ENCODE data around the gene TBX4. TPM values are rescaled to one million over a fixed set of nuclear protein-coding genes. Genes with fewer than 3 reads are reported as not detected.

The TBX4 gene
- total RNA-seq, 1 experiment from 2014 or later = not detected

DNA sequence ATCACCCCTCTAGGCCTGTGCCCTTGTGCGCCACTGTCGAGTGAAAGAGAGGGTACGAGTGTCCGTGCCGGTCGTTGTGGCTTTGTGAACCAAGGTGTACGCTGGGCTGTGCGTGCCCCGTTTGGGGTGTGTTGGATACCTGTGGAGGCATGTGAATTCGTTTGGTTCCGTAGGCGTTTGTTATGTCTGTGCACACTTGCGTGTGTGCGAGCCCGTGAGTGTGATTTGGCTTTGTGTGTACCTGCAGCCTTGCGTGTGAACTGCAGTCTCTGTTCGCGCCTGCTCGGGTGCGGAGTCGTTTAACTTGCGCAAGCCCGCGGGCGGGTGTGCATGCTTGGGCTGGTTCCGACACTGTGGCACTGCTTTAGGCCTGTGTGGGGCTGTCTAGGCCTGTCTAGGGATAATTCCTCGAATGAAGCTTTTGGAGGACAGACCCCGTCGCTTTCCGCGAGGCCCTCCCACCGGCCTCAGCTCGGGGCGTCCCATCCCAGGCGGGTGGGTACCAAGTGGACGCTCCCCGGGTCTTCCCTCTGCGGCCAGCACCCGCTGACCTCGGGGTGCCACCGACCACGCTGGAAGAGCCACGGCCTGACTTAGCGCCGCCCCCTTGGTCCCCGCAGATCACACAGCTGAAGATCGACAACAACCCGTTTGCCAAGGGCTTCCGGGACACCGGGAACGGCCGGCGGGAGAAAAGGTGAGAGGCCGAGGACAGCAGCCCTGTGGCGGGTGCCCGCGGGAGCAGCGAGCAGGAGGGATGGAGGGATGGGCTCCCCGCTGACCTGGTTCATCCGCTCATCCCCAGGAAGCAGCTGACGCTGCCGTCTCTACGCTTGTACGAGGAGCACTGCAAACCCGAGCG lies 48.2 kb upstream of the TBX4 start:
- Histone ChIP-seq H3K4me3 (ENCODE audit: low read length) (no peak overlapping the region), H3K9me3 (ENCODE audit: low read length) (no peaks in the 10 kb centered on the region), H3K27ac (ENCODE audit: low read length) (no peak overlapping the region), H3K4me2 (ENCODE audit: low read length) (no peak overlapping the region), H3K36me3 (ENCODE audit: low read depth, low read length) (no peaks in the 10 kb centered on the region), H3K79me2 (ENCODE audit: low read length) (peaks cover 16% of the 10 kb centered on the region), H3K27me3 (ENCODE audit: low read length) (no peaks in the 10 kb centered on the region), H3K4me1 (ENCODE audit: insufficient read depth, low read length) (peaks cover 14% of the 10 kb centered on the region), H4K20me1 (ENCODE audit: low read length) (no peaks in the 10 kb centered on the region), H3K9me2 (replicated peaks; ENCODE audit: low read length) (no peaks in the 10 kb centered on the region), H3K9ac (ENCODE audit: low read length) (no peak overlapping the region), H2AFZ (ENCODE audit: low read length) (no peak overlapping the region), H3F3A (ENCODE audit: low read length, unreplicated experiment) (no peaks in the 10 kb centered on the region)
- POLR2A ChIA-PET (ENCODE audit: unreplicated experiment) = no interaction called here
- DNase-seq (no peak), ATAC-seq (no peak)
- CTCF ChIA-PET = no interaction called here
- TF ChIP-seq, protein P1, sequence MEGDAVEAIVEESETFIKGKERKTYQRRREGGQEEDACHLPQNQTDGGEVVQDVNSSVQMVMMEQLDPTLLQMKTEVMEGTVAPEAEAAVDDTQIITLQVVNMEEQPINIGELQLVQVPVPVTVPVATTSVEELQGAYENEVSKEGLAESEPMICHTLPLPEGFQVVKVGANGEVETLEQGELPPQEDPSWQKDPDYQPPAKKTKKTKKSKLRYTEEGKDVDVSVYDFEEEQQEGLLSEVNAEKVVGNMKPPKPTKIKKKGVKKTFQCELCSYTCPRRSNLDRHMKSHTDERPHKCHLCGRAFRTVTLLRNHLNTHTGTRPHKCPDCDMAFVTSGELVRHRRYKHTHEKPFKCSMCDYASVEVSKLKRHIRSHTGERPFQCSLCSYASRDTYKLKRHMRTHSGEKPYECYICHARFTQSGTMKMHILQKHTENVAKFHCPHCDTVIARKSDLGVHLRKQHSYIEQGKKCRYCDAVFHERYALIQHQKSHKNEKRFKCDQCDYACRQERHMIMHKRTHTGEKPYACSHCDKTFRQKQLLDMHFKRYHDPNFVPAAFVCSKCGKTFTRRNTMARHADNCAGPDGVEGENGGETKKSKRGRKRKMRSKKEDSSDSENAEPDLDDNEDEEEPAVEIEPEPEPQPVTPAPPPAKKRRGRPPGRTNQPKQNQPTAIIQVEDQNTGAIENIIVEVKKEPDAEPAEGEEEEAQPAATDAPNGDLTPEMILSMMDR (conservative IDR thresholded peaks at IDR 0.05; ENCODE audit: low read depth, low read length) = no peak
- TF ChIP-seq EZH2 (IDR thresholded peaks at IDR 0.05; ENCODE audit: low read length, unreplicated experiment) (no peak), EZH2phosphoT487 (IDR thresholded peaks at IDR 0.05; ENCODE audit: borderline replicate concordance, low read length) (no peak)
- intact Hi-C loops (cut with micrococcal nuclease) = no loop called here
- no TSS peak for BruUV-seq (replicated peaks)

DNA sequence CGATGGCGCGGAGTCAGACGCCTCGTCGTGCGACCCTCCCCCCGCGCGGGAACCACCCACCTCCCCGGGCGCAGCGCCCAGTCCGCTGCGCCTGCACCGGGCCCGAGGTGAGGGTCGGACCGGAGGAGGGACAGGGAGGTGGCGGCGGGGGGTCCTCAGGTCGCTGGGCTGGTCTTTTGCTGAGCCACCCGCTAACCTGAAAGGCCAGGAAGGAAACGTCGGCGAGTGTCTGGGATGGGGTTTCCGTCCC lies 47.6 kb upstream of the TBX4 start:
- no peak overlapping the region for H3K27ac ChIP-seq (ENCODE audit: low read length)
- H3K4me3 ChIP-seq (ENCODE audit: low read length) = no peak overlapping the region
- no peaks in the 10 kb centered on the region for H3K9me2 ChIP-seq (replicated peaks; ENCODE audit: low read length)
- no peak overlapping the region for H3K4me2 ChIP-seq (ENCODE audit: low read length)
- no peak overlapping the region for H3K9ac ChIP-seq (ENCODE audit: low read length)
- H3K9me3 ChIP-seq (ENCODE audit: low read length) = no peaks in the 10 kb centered on the region
- H2AFZ ChIP-seq (ENCODE audit: low read length) = no peak overlapping the region
- TF ChIP-seq EZH2phosphoT487 (IDR thresholded peaks at IDR 0.05; ENCODE audit: borderline replicate concordance, low read length) (no peak), EZH2 (IDR thresholded peaks at IDR 0.05; ENCODE audit: low read length, unreplicated experiment) (no peak)
- TF ChIP-seq, protein P1 (conservative IDR thresholded peaks at IDR 0.05; ENCODE audit: low read depth, low read length) = no peak
- no TSS peak for BruUV-seq (replicated peaks)
- POLR2A ChIA-PET (ENCODE audit: unreplicated experiment) = no interaction called here
- peaks cover 15% of the 10 kb centered on the region for H3K4me1 ChIP-seq (ENCODE audit: insufficient read depth, low read length)
- H3K79me2 ChIP-seq (ENCODE audit: low read length) = peaks cover 16% of the 10 kb centered on the region
- no peak for DNase-seq
- no peaks in the 10 kb centered on the region for H3K36me3 ChIP-seq (ENCODE audit: low read depth, low read length)
- intact Hi-C loops (cut with micrococcal nuclease) = no loop called here
- no peak for ATAC-seq
- H3F3A ChIP-seq (ENCODE audit: low read length, unreplicated experiment) = no peaks in the 10 kb centered on the region
- CTCF ChIA-PET = no interaction called here
- H4K20me1 ChIP-seq (ENCODE audit: low read length) = no peaks in the 10 kb centered on the region
- no peaks in the 10 kb centered on the region for H3K27me3 ChIP-seq (ENCODE audit: low read length)

DNA sequence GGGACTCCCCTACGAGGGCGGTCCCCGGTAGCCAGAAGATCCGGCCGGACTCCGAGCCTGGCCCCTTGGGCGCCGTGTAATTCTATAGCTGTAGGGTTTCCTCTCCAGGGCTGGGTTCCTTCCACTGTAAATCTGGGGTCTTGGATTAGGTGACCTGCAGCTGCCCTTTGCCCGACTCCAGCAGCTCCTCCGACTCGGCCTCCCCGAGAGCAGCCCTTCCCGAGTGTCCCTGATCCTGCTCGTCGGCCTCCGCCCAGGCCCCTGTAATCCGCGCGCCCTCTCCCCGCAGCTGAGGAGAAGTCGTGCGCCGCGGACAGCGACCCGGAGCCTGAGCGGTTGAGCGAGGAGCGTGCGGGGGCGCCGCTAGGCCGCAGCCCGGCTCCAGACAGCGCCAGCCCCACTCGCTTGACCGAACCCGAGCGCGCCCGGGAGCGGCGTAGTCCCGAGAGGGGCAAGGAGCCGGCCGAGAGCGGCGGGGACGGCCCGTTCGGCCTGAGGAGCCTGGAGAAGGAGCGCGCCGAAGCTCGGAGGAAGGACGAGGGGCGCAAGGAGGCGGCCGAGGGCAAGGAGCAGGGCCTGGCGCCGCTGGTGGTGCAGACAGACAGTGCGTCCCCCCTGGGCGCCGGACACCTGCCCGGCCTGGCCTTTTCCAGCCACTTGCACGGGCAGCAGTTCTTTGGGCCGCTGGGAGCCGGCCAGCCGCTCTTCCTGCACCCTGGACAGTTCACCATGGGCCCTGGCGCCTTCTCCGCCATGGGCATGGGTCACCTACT lies 47.1 kb upstream of the TBX4 start:
- Histone ChIP-seq H3K9me3 (ENCODE audit: low read length) (no peaks in the 10 kb centered on the region), H3F3A (ENCODE audit: low read length, unreplicated experiment) (no peaks in the 10 kb centered on the region), H3K27me3 (ENCODE audit: low read length) (no peaks in the 10 kb centered on the region), H3K9ac (ENCODE audit: low read length) (no peak overlapping the region), H3K4me2 (ENCODE audit: low read length) (no peak overlapping the region), H3K27ac (ENCODE audit: low read length) (no peak overlapping the region), H3K36me3 (ENCODE audit: low read depth, low read length) (no peaks in the 10 kb centered on the region), H4K20me1 (ENCODE audit: low read length) (no peaks in the 10 kb centered on the region), H2AFZ (ENCODE audit: low read length) (no peak overlapping the region), H3K4me3 (ENCODE audit: low read length) (no peak overlapping the region), H3K9me2 (replicated peaks; ENCODE audit: low read length) (no peaks in the 10 kb centered on the region), H3K4me1 (ENCODE audit: insufficient read depth, low read length) (peaks cover 15% of the 10 kb centered on the region), H3K79me2 (ENCODE audit: low read length) (peaks cover 16% of the 10 kb centered on the region)
- intact Hi-C loops (cut with micrococcal nuclease) = no loop called here
- no peak for TF ChIP-seq EZH2 (IDR thresholded peaks at IDR 0.05; ENCODE audit: low read length, unreplicated experiment)
- TF ChIP-seq, protein P1 (conservative IDR thresholded peaks at IDR 0.05; ENCODE audit: low read depth, low read length) = no peak
- TF ChIP-seq EZH2phosphoT487 (IDR thresholded peaks at IDR 0.05; ENCODE audit: borderline replicate concordance, low read length) = no peak
- POLR2A ChIA-PET (ENCODE audit: unreplicated experiment) = no interaction called here
- no TSS peak for BruUV-seq (replicated peaks)
- DNase-seq = no peak
- no peak for ATAC-seq
- CTCF ChIA-PET = no interaction called here

All from PC-3 (cell line).